ENCODE results near the gene UNC79.

Gene UNC79

GRCh38 chr14:93688239-93688666, 257.5 kb downstream of the UNC79 start:
- Histone ChIP-seq H3K9me3 (ENCODE audit: insufficient read depth, low read length) (no peaks in the 10 kb centered on the region; the same call in 1 of the 2 replicates), H3K4me3 (ENCODE audit: insufficient read depth, low read length, poor library complexity, severe bottlenecking) (no peak overlapping the region), H3K27me3 (ENCODE audit: low read length) (no peaks in the 10 kb centered on the region), H3K36me3 (ENCODE audit: low read length) (no peaks in the 10 kb centered on the region), H3F3A (ENCODE audit: insufficient read depth) (no peaks in the 10 kb centered on the region), H2AFZ (ENCODE audit: low read depth, low read length, severe bottlenecking) (no peak overlapping the region), H3K79me2 (ENCODE audit: insufficient read depth, low read length) (no peaks in the 10 kb centered on the region), H3K27ac (ENCODE audit: low read depth, low read length) (no peak overlapping the region), H3K4me2 (ENCODE audit: low read depth, low read length, poor library complexity, severe bottlenecking) (no peak overlapping the region), H3K9me2 (replicated peaks; ENCODE audit: insufficient read depth, low read length) (no peaks in the 10 kb centered on the region), H4K20me1 (ENCODE audit: low read depth, low read length) (no peaks in the 10 kb centered on the region), H3K9ac (ENCODE audit: low read length) (no peak overlapping the region)
- TF ChIP-seq EZH2phosphoT487 (conservative IDR thresholded peaks at IDR 0.05; ENCODE audit: low read length) (no peak), CTCF (IDR thresholded peaks at IDR 0.05; ENCODE audit: insufficient read depth, low read length, poor library complexity, severe bottlenecking) (no peak)

DNA sequence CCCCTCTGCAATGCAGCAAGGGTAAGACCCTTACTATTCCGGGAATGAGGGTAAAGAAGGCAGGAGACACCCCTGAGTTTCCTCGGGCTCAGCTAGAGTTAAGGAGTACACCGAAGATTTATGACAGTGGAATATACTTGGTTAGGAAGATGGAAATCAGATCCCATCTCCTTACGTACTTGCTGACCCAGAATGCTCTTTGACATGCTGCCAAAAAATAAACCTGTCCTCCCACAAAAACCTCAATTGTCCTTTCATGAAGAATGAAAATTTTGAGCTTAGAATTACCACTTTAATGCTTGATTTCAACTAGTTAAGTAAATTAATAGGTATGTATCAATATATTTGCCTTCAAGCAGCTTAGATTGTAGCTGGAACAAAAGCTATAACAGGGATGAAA, 258.1 kb downstream of the UNC79 start:
- H3F3A ChIP-seq (ENCODE audit: insufficient read depth): no peaks in the 10 kb centered on the region

GRCh38 chr14:93690146-93690545, 259.4 kb downstream of the UNC79 start:
- no peaks in the 10 kb centered on the region for H3K9me3 ChIP-seq (ENCODE audit: insufficient read depth, low read length)
- H3K27me3 ChIP-seq (ENCODE audit: low read length): no peaks in the 10 kb centered on the region
- no peaks in the 10 kb centered on the region for H3F3A ChIP-seq (ENCODE audit: insufficient read depth)
- H3K36me3 ChIP-seq (ENCODE audit: low read length): no peaks in the 10 kb centered on the region
- H3K9ac ChIP-seq (ENCODE audit: low read length): no peak overlapping the region
- no peak overlapping the region for H2AFZ ChIP-seq (ENCODE audit: low read depth, low read length, severe bottlenecking)
- no peaks in the 10 kb centered on the region for H3K9me2 ChIP-seq (replicated peaks; ENCODE audit: insufficient read depth, low read length)
- H3K27ac ChIP-seq (ENCODE audit: low read depth, low read length): no peak overlapping the region
- H4K20me1 ChIP-seq (ENCODE audit: low read depth, low read length): no peaks in the 10 kb centered on the region
- no peak overlapping the region for H3K4me2 ChIP-seq (ENCODE audit: low read depth, low read length, poor library complexity, severe bottlenecking)
- no peaks in the 10 kb centered on the region for H3K79me2 ChIP-seq (ENCODE audit: insufficient read depth, low read length)
- no peak overlapping the region for H3K4me3 ChIP-seq (ENCODE audit: insufficient read depth, low read length, poor library complexity, severe bottlenecking)
- TF ChIP-seq CTCF (IDR thresholded peaks at IDR 0.05; ENCODE audit: insufficient read depth, low read length, poor library complexity, severe bottlenecking) (no peak), EZH2phosphoT487 (conservative IDR thresholded peaks at IDR 0.05; ENCODE audit: low read length) (no peak)

More for the DNA sequence above, 258.1 kb downstream of the UNC79 start:
- Histone ChIP-seq H3K4me2 (ENCODE audit: low read depth, low read length, poor library complexity, severe bottlenecking) (no peak overlapping the region), H3K4me3 (ENCODE audit: insufficient read depth, low read length, poor library complexity, severe bottlenecking) (no peak overlapping the region), H4K20me1 (ENCODE audit: low read depth, low read length) (no peaks in the 10 kb centered on the region), H3K27me3 (ENCODE audit: low read length) (no peaks in the 10 kb centered on the region), H3K9me2 (replicated peaks; ENCODE audit: insufficient read depth, low read length) (no peaks in the 10 kb centered on the region), H3K27ac (ENCODE audit: low read depth, low read length) (no peak overlapping the region), H3K9me3 (ENCODE audit: insufficient read depth, low read length) (no peaks in the 10 kb centered on the region), H2AFZ (ENCODE audit: low read depth, low read length, severe bottlenecking) (no peak overlapping the region), H3K36me3 (ENCODE audit: low read length) (no peaks in the 10 kb centered on the region), H3K9ac (ENCODE audit: low read length) (no peak overlapping the region), H3K79me2 (ENCODE audit: insufficient read depth, low read length) (no peaks in the 10 kb centered on the region)
- TF ChIP-seq EZH2phosphoT487 (conservative IDR thresholded peaks at IDR 0.05; ENCODE audit: low read length) (no peak), CTCF (IDR thresholded peaks at IDR 0.05; ENCODE audit: insufficient read depth, low read length, poor library complexity, severe bottlenecking) (no peak)
